BJ (cell line): ENCODE data around the gene CD4. TPM values are rescaled to one million over a fixed set of nuclear protein-coding genes. Genes with fewer than 3 reads are reported as not detected.

Source experiments
- CTCF ChIA-PET: fragments of 350-600 bp; formaldehyde crosslinking; extraction: SDS; loops from one replicate; lab custom pipeline; 2021; ENCODE audit warnings: antibody characterized with exemption, inconsistent platforms; lab: Yijun Ruan, JAX
- POLR2A ChIA-PET: fragments of 300-600 bp; sonication (Branson Sonifier 250); formaldehyde crosslinking; extraction: SDS; loops from one replicate; lab custom pipeline; 2021; ENCODE audit warnings: antibody characterized with exemption; lab: Charles Lee
- DNase-seq: peaks from one replicate; pipeline ENCODE4 v3.0.0-alpha.2; 2011; ENCODE audit warnings: low read depth
- H3K27me3 ChIP-seq: 2 replicates; pipeline ENCODE4 v1.6.0; 2011; ENCODE audit warnings: low read length; ENCODE audit not compliant: control insufficient read depth, insufficient read depth
- H3K36me3 ChIP-seq: 2 replicates; pipeline ENCODE4 v1.5.1; 2011; ENCODE audit warnings: low read length; ENCODE audit not compliant: control insufficient read depth, insufficient read depth
- H3K4me3 ChIP-seq: 2 replicates; pipeline ENCODE4 v1.5.1; 2011; ENCODE audit warnings: low read depth, mild to moderate bottlenecking, control low read depth, low read length
- CTCF ChIP-seq: IDR thresholded peaks from 2 replicates; pipeline ENCODE4 v1.5.1; 2011; ENCODE audit warnings: low read depth, mild to moderate bottlenecking, control low read depth, inconsistent platforms, low read length, moderate library complexity; ENCODE audit not compliant: insufficient read depth
- polyA plus RNA-seq: library from polyadenylated mRNA; depleted of rRNA; stranded (reverse); fragments of >200 nt; gene quantifications from 2 replicates; pipeline ENCODE4 v1.2.3, GENCODE V29; 2011

CD4 gene
- polyA plus RNA-seq, 1 experiment, result 0.42 TPM

- TF ChIP-seq CTCF, result no peak
- CTCF ChIA-PET, result interaction anchor here (0.9 kb wide), 1 partner anchor 7 kb away, joined by 4 read pairs; no protein-coding TSS in a partner anchor
- H3K27me3 ChIP-seq, result peaks cover 9% of the 10 kb centered on the region
- no peak for DNase-seq
- no peaks in the 10 kb centered on the region for H3K36me3 ChIP-seq
- POLR2A ChIA-PET, result no interaction called here
- no peak overlapping the region for H3K4me3 ChIP-seq
Measured at GRCh38 chr12:6817662-6818157, 28.4 kb downstream of the CD4 start.

GRCh38 chr12:6818222-6818621 lies 28.9 kb downstream of the CD4 start:
- peaks cover 9% of the 10 kb centered on the region for H3K27me3 ChIP-seq
- DNase-seq, result no peak
- no peak for TF ChIP-seq CTCF
- H3K4me3 ChIP-seq, result no peak overlapping the region
- POLR2A ChIA-PET, result no interaction called here
- H3K36me3 ChIP-seq, result no peaks in the 10 kb centered on the region
- CTCF ChIA-PET, result no interaction called here

GRCh38 chr12:6818645-6819044 lies 29.3 kb downstream of the CD4 start:
- POLR2A ChIA-PET, result no interaction called here
- Histone ChIP-seq H3K4me3 (no peak overlapping the region), H3K27me3 (peaks cover 9% of the 10 kb centered on the region), H3K36me3 (no peaks in the 10 kb centered on the region)
- no peak for TF ChIP-seq CTCF
- no peak for DNase-seq
- CTCF ChIA-PET, result no interaction called here

GRCh38 chr12:6819106-6820030 lies 30.0 kb downstream of the CD4 start:
- H3K27me3 ChIP-seq, result peaks cover 7% of the 10 kb centered on the region
- CTCF ChIA-PET, result interaction anchor here (0.9 to 12.9 kb wide), 2 partner anchors 25 to 66 kb away, joined by 3 to 92 read pairs; partner anchors contain the start of gene MLF2
- H3K36me3 ChIP-seq, result no peaks in the 10 kb centered on the region
- no peak overlapping the region for H3K4me3 ChIP-seq
- no peak for DNase-seq
- POLR2A ChIA-PET, result no interaction called here
- TF ChIP-seq CTCF, result no peak

GRCh38 chr12:6820166-6820565 lies 30.8 kb downstream of the CD4 start:
- POLR2A ChIA-PET, result interaction anchor here (0.6 kb wide), 1 partner anchor 31 kb away, joined by 7 read pairs; the partner anchor contains the start of gene CDCA3
- CTCF ChIA-PET, result interaction anchor here (0.9 to 12.9 kb wide), 3 partner anchors 26 to 67 kb away, joined by 3 to 92 read pairs (median 9); partner anchors contain the start of gene MLF2
- DNase-seq, result no peak
- Histone ChIP-seq H3K4me3 (no peak overlapping the region), H3K27me3 (peaks cover 5% of the 10 kb centered on the region; the same call in 1 of the 2 replicates), H3K36me3 (no peaks in the 10 kb centered on the region)
- no peak for TF ChIP-seq CTCF
